ENCODE results near the gene C1orf159.
"Not testable (repeated sequence)": the region's sequence is repeated elsewhere in the genome, so short reads cannot be mapped to it uniquely, and the experiment has no call there.

C1orf159 gene

DNA sequence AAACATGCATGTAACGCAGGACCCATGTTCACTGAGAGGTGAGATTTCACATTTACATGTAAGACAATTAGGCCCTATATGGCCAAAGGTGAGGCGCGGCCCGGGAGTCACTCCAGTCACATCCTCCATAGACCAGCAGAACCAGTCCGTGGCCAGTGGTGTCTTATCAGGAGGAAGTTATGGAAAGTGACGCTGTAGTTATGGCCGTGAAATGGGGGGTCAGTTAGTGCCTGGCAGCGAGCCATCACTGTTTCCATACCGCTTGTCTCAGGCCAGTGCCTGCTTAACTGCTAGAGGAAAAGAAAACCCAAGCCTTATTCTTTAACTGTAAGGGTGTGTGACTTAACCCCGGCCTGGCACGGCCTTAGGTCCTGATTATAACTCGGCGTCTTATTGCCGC is 6.1 kb downstream of the C1orf159 start:
- H3K4me3 ChIP-seq (ENCODE audit: low read length): no peak overlapping the region
- H3K27ac ChIP-seq (ENCODE audit: low read length): no peak overlapping the region
- H3K4me1 ChIP-seq (ENCODE audit: control insufficient read depth, low read depth, low read length): peaks cover under 1% of the 10 kb centered on the region
- H3K9ac ChIP-seq (ENCODE audit: low read length): no peak overlapping the region
- peaks cover 3% of the 10 kb centered on the region for H3K9me3 ChIP-seq (ENCODE audit: control insufficient read depth, low read depth, low read length)
- H3K27me3 ChIP-seq (ENCODE audit: control insufficient read depth, insufficient read depth, low read length): peaks cover 2% of the 10 kb centered on the region
- H3K36me3 ChIP-seq (ENCODE audit: control insufficient read depth, low read depth, low read length): no peaks in the 10 kb centered on the region

DNA sequence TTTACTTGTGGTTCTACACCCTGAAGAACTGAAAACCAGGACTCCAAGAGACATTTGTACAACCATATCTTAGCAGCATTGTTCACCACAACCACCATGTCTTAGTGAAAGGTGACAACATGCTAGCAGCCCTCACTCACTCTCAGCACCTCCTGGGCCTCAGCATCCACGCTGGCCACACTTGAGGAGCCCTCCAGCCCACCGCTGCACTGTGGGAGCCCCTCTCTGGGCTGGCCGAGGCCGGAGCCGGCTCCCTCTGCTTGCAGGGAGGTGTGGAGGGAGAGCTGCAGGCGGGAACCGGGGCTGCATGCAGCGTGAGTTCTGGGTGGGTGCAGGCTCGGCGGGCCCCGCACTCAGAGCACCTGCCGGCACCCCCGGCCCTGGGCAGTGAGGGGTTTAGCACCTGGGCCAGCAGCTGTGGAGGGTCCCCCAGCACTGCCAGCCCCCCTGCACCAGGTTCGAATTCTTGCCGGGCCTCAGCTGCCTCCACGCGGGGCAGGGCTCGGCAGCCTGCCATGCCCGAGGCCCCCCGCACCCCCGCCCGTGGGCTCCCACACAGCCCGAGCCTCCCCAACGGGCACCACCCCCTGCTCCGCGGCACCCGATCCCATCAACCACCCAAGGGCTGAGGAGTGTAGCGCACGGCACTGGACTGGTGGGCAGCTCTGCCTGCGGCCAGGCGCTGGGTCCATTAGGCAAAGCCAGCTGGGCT is 9.2 kb downstream of the C1orf159 start:
- Histone ChIP-seq H3K9ac (ENCODE audit: low read length) (no peak overlapping the region), H3K36me3 (ENCODE audit: control insufficient read depth, low read depth, low read length) (no peaks in the 10 kb centered on the region), H3K4me1 (ENCODE audit: control insufficient read depth, low read depth, low read length) (no peaks in the 10 kb centered on the region), H3K27me3 (ENCODE audit: control insufficient read depth, insufficient read depth, low read length) (no peaks in the 10 kb centered on the region), H3K9me3 (ENCODE audit: control insufficient read depth, low read depth, low read length) (peaks cover 3% of the 10 kb centered on the region), H3K27ac (ENCODE audit: low read length) (no peak overlapping the region), H3K4me3 (ENCODE audit: low read length) (no peak overlapping the region)

DNA sequence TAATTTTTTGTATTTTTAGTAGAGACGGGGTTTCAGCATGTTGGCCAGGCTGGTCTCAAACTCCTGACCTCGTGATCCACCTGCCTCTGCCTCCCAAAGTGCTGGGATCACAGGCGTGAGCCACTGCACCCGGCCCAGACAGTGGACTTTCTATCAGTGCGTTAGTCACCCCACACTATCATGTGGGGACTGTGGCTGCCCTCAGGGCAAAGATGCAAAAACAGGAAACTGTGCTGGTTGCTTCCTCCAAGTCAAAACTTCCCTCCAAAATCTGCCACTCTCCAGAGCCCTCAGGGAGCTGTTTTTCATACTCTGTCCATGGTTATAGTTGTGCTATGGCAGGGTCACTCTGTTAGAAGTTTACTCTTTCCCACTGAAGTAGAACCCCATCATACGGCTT is 11.7 kb downstream of the C1orf159 start:
- not testable (repeated sequence) for H3K27ac ChIP-seq (ENCODE audit: low read length); H3K4me1 ChIP-seq (ENCODE audit: control insufficient read depth, low read depth, low read length); H3K9ac ChIP-seq (ENCODE audit: low read length); H3K4me3 ChIP-seq (ENCODE audit: low read length); H3K27me3 ChIP-seq (ENCODE audit: control insufficient read depth, insufficient read depth, low read length); H3K36me3 ChIP-seq (ENCODE audit: control insufficient read depth, low read depth, low read length); H3K9me3 ChIP-seq (ENCODE audit: control insufficient read depth, low read depth, low read length)

- Histone ChIP-seq H3K4me3 (ENCODE audit: low read length) (no peak overlapping the region), H3K27me3 (ENCODE audit: control insufficient read depth, insufficient read depth, low read length) (no peaks in the 10 kb centered on the region), H3K4me1 (ENCODE audit: control insufficient read depth, low read depth, low read length) (no peaks in the 10 kb centered on the region), H3K36me3 (ENCODE audit: control insufficient read depth, low read depth, low read length) (no peaks in the 10 kb centered on the region), H3K9ac (ENCODE audit: low read length) (no peak overlapping the region), H3K27ac (ENCODE audit: low read length) (no peak overlapping the region), H3K9me3 (ENCODE audit: control insufficient read depth, low read depth, low read length) (peaks cover 9% of the 10 kb centered on the region)
Observed at GRCh38 chr1:1101503-1101902, 14.4 kb downstream of the C1orf159 start.

GRCh38 chr1:1100296-1100695 is 15.6 kb downstream of the C1orf159 start:
- Histone ChIP-seq H3K4me1 (ENCODE audit: control insufficient read depth, low read depth, low read length) (no peaks in the 10 kb centered on the region), H3K27ac (ENCODE audit: low read length) (no peak overlapping the region), H3K9ac (ENCODE audit: low read length) (no peak overlapping the region), H3K27me3 (ENCODE audit: control insufficient read depth, insufficient read depth, low read length) (no peaks in the 10 kb centered on the region), H3K36me3 (ENCODE audit: control insufficient read depth, low read depth, low read length) (no peaks in the 10 kb centered on the region), H3K4me3 (ENCODE audit: low read length) (no peak overlapping the region), H3K9me3 (ENCODE audit: control insufficient read depth, low read depth, low read length) (peaks cover 8% of the 10 kb centered on the region)

DNA sequence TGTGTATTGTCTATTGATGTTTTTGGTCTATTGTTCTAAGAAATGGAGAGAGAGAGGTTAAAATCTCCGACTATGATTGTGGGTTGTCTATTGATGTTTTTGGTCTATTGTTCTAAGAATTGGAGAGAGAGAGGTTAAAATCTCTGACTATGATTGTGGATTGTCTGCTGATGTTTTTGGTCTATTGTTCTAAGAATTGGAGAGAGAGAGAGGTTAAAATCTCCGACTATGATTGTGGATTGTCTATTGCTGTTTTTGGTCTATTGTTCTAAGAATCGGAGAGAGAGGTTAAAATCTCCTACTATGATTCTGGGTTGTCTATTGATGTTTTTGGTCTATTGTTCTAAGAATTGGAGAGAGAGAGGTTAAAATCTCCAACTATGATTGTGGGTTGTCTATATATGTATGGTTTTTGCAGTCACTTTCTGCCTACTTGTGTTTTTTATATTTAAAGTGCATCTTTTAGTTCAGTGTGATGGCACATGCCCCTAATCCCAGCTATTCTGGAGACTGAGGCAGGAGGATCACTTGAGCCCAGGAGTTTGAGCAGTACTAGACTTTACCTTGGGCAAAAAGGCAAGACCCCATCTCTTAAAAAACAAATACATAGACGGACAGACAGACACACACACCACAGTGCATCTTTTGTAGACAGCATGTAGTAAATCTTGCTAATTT is 16.2 kb downstream of the C1orf159 start:
- Histone ChIP-seq H3K4me3 (ENCODE audit: low read length) (no peak overlapping the region), H3K27ac (ENCODE audit: low read length) (no peak overlapping the region), H3K9me3 (ENCODE audit: control insufficient read depth, low read depth, low read length) (peaks cover 8% of the 10 kb centered on the region), H3K9ac (ENCODE audit: low read length) (no peak overlapping the region), H3K4me1 (ENCODE audit: control insufficient read depth, low read depth, low read length) (no peaks in the 10 kb centered on the region), H3K27me3 (ENCODE audit: control insufficient read depth, insufficient read depth, low read length) (no peaks in the 10 kb centered on the region), H3K36me3 (ENCODE audit: control insufficient read depth, low read depth, low read length) (no peaks in the 10 kb centered on the region)

DNA sequence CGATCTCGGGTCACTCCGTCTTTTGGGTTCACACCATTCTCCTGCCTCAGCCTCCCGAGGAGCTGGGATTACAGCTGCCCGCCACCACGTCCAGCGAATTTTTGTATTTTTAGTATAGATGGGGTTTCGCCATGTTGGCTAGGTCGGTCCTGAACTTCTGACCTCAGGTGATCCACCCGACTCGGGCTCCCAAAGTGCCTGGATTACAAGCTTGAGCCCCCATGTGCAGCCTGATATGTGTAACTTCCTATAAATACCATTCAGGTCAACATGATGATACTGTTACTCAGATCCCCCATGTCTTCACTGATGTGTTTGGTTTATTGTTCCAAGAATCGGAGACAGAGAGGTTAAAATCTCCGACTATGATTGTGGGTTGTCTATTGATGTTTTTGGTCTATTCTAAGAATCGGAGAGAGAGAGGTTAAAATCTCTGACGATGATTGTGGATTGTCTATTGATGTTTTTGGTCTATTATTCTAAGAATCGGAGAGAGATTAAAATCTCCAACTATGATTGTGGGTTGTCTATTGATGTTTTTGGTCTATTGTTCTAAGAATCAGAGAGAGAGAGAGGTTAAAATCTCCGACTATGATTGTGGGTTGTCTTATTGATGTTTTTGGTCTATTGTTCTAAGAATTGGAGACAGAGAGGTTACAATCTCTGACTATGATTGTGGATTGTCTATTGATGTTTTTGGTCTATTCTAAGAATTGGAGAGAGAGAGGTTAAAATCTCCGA is 17.0 kb downstream of the C1orf159 start:
- no peaks in the 10 kb centered on the region for H3K4me1 ChIP-seq (ENCODE audit: control insufficient read depth, low read depth, low read length)
- H3K4me3 ChIP-seq (ENCODE audit: low read length): no peak overlapping the region
- H3K9me3 ChIP-seq (ENCODE audit: control insufficient read depth, low read depth, low read length): peaks cover 8% of the 10 kb centered on the region
- H3K27ac ChIP-seq (ENCODE audit: low read length): no peak overlapping the region
- H3K9ac ChIP-seq (ENCODE audit: low read length): no peak overlapping the region
- no peaks in the 10 kb centered on the region for H3K36me3 ChIP-seq (ENCODE audit: control insufficient read depth, low read depth, low read length)
- no peaks in the 10 kb centered on the region for H3K27me3 ChIP-seq (ENCODE audit: control insufficient read depth, insufficient read depth, low read length)

DNA sequence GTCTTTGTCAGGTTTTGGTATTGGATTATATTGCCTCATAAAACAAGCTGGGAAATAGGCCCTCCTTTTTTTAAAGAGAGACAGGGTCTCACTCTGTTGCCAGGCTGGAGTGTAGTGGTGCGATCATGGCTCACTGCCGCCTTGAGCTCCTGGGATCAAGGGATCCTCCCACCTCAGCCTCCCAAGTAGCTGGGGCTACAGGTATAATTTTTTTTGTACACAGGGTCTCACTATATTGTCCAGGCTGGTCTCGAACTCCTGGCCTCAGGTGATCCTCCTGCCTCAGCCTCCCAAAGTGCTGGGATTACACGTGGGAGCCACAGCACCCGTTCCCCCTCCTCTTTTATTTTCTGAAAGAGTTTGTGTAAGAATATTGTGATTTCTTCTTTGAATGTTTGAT is 19.8 kb downstream of the C1orf159 start:
- not testable (repeated sequence) for H3K9me3 ChIP-seq (ENCODE audit: control insufficient read depth, low read depth, low read length); H3K4me3 ChIP-seq (ENCODE audit: low read length); H3K9ac ChIP-seq (ENCODE audit: low read length); H3K27ac ChIP-seq (ENCODE audit: low read length); H3K36me3 ChIP-seq (ENCODE audit: control insufficient read depth, low read depth, low read length); H3K27me3 ChIP-seq (ENCODE audit: control insufficient read depth, insufficient read depth, low read length); H3K4me1 ChIP-seq (ENCODE audit: control insufficient read depth, low read depth, low read length)

GRCh38 chr1:1094981-1095380 is 20.9 kb downstream of the C1orf159 start:
- Histone ChIP-seq H3K9me3 (ENCODE audit: control insufficient read depth, low read depth, low read length) (peaks cover 8% of the 10 kb centered on the region), H3K27me3 (ENCODE audit: control insufficient read depth, insufficient read depth, low read length) (no peaks in the 10 kb centered on the region), H3K4me1 (ENCODE audit: control insufficient read depth, low read depth, low read length) (no peaks in the 10 kb centered on the region), H3K27ac (ENCODE audit: low read length) (no peak overlapping the region), H3K9ac (ENCODE audit: low read length) (no peak overlapping the region), H3K4me3 (ENCODE audit: low read length) (no peak overlapping the region), H3K36me3 (ENCODE audit: control insufficient read depth, low read depth, low read length) (no peaks in the 10 kb centered on the region)

GRCh38 chr1:1093610-1093943 is 22.3 kb downstream of the C1orf159 start:
- Histone ChIP-seq H3K27me3 (ENCODE audit: control insufficient read depth, insufficient read depth, low read length) (no peaks in the 10 kb centered on the region), H3K4me3 (ENCODE audit: low read length) (no peak overlapping the region), H3K4me1 (ENCODE audit: control insufficient read depth, low read depth, low read length) (no peaks in the 10 kb centered on the region), H3K9me3 (ENCODE audit: control insufficient read depth, low read depth, low read length) (peaks cover 4% of the 10 kb centered on the region), H3K36me3 (ENCODE audit: control insufficient read depth, low read depth, low read length) (no peaks in the 10 kb centered on the region), H3K27ac (ENCODE audit: low read length) (no peak overlapping the region), H3K9ac (ENCODE audit: low read length) (no peak overlapping the region)

DNA sequence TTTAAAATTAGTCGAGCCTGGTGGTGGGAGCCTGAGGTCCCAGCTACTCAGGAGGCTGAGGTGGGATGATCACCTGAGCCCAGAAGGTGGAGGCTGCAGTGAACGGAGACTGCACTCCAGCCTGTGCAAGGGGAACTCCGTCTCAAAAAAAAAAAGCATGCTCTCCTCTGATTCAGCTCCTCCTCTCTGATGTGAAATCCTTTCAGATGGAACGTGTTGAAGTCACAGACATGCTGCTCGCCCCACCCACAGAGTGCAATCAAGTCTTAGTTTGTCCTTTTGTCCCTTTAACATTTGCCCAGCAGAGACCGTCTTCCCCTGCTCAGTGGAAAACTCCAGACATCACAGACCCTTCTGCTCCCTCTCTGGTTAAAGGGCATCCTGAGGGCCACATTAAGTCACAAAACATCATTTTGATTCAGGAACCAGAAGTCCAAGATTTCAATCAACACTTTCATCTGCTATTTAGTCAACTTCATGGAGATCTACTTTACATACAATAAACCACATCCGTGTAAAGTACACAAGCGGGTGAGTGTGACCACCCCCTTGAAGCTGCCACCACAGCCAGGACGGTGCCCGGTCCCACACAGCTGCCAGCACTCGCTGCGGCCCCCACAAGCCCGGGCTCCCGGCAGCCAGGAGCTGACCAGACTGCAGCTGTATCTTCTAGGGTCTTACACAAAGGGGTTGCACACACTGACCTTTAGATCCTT is 22.8 kb downstream of the C1orf159 start:
- H3K27ac ChIP-seq (ENCODE audit: low read length): no peak overlapping the region

More for the DNA sequence above, 22.8 kb downstream of the C1orf159 start:
- no peak overlapping the region for H3K9ac ChIP-seq (ENCODE audit: low read length)
- H3K27me3 ChIP-seq (ENCODE audit: control insufficient read depth, insufficient read depth, low read length): no peaks in the 10 kb centered on the region
- no peaks in the 10 kb centered on the region for H3K4me1 ChIP-seq (ENCODE audit: control insufficient read depth, low read depth, low read length)
- no peak overlapping the region for H3K4me3 ChIP-seq (ENCODE audit: low read length)
- no peaks in the 10 kb centered on the region for H3K36me3 ChIP-seq (ENCODE audit: control insufficient read depth, low read depth, low read length)
- H3K9me3 ChIP-seq (ENCODE audit: control insufficient read depth, low read depth, low read length): peaks cover 4% of the 10 kb centered on the region
